Measurements from ENCODE around the gene FKTN. TPM values are rescaled to one million over a fixed set of nuclear protein-coding genes. Genes with fewer than 3 reads are reported as not detected.

FKTN gene
- total and polyA plus RNA-seq, 9 of the 15 experiments (the other 6 are each of a cell fraction or from before 2014, with no cell fraction given): 5.4 to 16.3 (median 10.4) TPM

DNA sequence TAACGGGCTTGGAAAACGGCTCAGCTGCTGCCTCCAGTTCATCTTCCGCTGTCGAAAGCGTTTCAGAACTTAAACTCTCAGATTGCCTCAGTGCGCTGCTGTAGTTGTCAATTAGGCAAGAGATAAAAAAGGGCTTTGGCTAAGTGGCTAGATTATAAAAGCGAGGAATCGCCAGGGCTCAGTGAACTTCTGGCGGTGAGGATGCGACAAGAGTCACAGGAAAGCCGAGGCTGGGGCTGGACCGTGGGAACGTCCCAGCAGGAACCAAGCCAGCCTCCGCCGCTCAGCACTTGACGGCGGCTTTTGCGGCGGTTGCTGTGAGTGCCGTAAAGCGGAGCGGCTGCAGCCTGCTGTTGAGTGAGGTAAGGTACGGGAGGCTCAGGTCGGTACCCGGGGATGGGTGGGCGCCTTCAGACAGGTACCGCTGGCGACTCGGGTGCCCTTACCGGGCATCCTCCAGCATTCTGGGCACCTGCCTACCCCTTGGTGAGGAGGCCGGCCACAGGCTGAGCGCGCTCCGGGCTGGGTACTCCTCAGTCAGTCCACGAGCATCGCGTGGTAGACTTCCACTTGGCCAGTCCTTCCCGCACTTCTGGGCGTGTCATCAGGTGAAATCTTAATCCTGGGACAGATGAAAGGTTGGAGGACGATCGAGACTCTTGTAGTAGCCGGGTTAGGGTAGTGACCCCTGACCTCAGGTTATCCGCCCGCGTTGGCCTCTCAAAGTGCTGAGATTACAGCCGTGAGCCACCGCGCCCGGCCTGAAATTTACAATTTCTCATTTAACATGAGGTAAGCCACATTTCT is at the start of gene FKTN (continued):
- TF ChIP-seq, protein P1, sequence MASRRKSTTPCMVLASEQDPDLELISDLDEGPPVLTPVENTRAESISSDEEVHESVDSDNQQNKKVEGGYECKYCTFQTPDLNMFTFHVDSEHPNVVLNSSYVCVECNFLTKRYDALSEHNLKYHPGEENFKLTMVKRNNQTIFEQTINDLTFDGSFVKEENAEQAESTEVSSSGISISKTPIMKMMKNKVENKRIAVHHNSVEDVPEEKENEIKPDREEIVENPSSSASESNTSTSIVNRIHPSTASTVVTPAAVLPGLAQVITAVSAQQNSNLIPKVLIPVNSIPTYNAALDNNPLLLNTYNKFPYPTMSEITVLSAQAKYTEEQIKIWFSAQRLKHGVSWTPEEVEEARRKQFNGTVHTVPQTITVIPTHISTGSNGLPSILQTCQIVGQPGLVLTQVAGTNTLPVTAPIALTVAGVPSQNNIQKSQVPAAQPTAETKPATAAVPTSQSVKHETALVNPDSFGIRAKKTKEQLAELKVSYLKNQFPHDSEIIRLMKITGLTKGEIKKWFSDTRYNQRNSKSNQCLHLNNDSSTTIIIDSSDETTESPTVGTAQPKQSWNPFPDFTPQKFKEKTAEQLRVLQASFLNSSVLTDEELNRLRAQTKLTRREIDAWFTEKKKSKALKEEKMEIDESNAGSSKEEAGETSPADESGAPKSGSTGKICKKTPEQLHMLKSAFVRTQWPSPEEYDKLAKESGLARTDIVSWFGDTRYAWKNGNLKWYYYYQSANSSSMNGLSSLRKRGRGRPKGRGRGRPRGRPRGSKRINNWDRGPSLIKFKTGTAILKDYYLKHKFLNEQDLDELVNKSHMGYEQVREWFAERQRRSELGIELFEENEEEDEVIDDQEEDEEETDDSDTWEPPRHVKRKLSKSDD (conservative IDR thresholded peaks at IDR 0.05; ENCODE audit: low read length): no peak
- TF ChIP-seq SMC3 (conservative IDR thresholded peaks at IDR 0.05; ENCODE audit: insufficient read depth, low read depth, low read length) (no peak), SIN3A (IDR thresholded peaks at IDR 0.05; ENCODE audit: borderline replicate concordance in 2 of 2, control insufficient read depth in 1 of 2, low read depth in 2 of 2, low read length in 2 of 2) (no peak), CREM (IDR thresholded peaks at IDR 0.05; ENCODE audit: low read depth) (peak; percentile 42; the same call in 1 of the 2 replicates), EHMT2 (IDR thresholded peaks at IDR 0.05) (no peak), E2F3 (CRISPR knock-in tag; IDR thresholded peaks at IDR 0.05) (no peak), NR2C2 (CRISPR knock-in tag; IDR thresholded peaks at IDR 0.05) (no peak), NR2C2 (tag; IDR thresholded peaks at IDR 0.05) (peak; percentile 90), ZNF655 (CRISPR knock-in tag; IDR thresholded peaks at IDR 0.05) (no peak), RBFOX2 (IDR thresholded peaks at IDR 0.05; ENCODE audit: low read depth, low read length) (peak; percentile 70), L3MBTL2 (IDR thresholded peaks at IDR 0.05) (peak; percentile 75)
- TF ChIP-seq, protein P2, sequence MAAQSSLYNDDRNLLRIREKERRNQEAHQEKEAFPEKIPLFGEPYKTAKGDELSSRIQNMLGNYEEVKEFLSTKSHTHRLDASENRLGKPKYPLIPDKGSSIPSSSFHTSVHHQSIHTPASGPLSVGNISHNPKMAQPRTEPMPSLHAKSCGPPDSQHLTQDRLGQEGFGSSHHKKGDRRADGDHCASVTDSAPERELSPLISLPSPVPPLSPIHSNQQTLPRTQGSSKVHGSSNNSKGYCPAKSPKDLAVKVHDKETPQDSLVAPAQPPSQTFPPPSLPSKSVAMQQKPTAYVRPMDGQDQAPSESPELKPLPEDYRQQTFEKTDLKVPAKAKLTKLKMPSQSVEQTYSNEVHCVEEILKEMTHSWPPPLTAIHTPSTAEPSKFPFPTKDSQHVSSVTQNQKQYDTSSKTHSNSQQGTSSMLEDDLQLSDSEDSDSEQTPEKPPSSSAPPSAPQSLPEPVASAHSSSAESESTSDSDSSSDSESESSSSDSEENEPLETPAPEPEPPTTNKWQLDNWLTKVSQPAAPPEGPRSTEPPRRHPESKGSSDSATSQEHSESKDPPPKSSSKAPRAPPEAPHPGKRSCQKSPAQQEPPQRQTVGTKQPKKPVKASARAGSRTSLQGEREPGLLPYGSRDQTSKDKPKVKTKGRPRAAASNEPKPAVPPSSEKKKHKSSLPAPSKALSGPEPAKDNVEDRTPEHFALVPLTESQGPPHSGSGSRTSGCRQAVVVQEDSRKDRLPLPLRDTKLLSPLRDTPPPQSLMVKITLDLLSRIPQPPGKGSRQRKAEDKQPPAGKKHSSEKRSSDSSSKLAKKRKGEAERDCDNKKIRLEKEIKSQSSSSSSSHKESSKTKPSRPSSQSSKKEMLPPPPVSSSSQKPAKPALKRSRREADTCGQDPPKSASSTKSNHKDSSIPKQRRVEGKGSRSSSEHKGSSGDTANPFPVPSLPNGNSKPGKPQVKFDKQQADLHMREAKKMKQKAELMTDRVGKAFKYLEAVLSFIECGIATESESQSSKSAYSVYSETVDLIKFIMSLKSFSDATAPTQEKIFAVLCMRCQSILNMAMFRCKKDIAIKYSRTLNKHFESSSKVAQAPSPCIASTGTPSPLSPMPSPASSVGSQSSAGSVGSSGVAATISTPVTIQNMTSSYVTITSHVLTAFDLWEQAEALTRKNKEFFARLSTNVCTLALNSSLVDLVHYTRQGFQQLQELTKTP (IDR thresholded peaks at IDR 0.05; ENCODE audit: low read depth in 1 of 2, partially characterized antibody in 2 of 2): no peak
- TF ChIP-seq, protein P3, sequence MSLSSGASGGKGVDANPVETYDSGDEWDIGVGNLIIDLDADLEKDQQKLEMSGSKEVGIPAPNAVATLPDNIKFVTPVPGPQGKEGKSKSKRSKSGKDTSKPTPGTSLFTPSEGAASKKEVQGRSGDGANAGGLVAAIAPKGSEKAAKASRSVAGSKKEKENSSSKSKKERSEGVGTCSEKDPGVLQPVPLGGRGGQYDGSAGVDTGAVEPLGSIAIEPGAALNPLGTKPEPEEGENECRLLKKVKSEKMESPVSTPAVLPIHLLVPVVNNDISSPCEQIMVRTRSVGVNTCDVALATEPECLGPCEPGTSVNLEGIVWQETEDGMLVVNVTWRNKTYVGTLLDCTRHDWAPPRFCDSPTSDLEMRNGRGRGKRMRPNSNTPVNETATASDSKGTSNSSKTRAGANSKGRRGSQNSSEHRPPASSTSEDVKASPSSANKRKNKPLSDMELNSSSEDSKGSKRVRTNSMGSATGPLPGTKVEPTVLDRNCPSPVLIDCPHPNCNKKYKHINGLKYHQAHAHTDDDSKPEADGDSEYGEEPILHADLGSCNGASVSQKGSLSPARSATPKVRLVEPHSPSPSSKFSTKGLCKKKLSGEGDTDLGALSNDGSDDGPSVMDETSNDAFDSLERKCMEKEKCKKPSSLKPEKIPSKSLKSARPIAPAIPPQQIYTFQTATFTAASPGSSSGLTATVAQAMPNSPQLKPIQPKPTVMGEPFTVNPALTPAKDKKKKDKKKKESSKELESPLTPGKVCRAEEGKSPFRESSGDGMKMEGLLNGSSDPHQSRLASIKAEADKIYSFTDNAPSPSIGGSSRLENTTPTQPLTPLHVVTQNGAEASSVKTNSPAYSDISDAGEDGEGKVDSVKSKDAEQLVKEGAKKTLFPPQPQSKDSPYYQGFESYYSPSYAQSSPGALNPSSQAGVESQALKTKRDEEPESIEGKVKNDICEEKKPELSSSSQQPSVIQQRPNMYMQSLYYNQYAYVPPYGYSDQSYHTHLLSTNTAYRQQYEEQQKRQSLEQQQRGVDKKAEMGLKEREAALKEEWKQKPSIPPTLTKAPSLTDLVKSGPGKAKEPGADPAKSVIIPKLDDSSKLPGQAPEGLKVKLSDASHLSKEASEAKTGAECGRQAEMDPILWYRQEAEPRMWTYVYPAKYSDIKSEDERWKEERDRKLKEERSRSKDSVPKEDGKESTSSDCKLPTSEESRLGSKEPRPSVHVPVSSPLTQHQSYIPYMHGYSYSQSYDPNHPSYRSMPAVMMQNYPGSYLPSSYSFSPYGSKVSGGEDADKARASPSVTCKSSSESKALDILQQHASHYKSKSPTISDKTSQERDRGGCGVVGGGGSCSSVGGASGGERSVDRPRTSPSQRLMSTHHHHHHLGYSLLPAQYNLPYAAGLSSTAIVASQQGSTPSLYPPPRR (CRISPR knock-in tag; IDR thresholded peaks at IDR 0.05; ENCODE audit: borderline replicate concordance): no peak
